Memory B cell (primary cell): ENCODE data around the gene TMPRSS12.
"Not testable (repeated sequence)": the region's sequence is repeated elsewhere in the genome, so short reads cannot be mapped to it uniquely, and the experiment has no call there.

Experiments
- ATAC-seq: fragments of 150-1000 bp; cut with Tn5 transposase; 2 replicates; pipeline ENCODE4 v1.10.0; 2021; ENCODE audit warnings: low read depth, mild to moderate bottlenecking, moderate library complexity
- DNase-seq, 2 donors: peaks; one replicate each; pipeline ENCODE4 v3.0.0; 2022; ENCODE audit warnings: low spot score in 2 of 2
- H3K27ac Mint-ChIP-seq: one replicate; pipeline ENCODE4 v1.8.0; 2022; ENCODE audit warnings: mild to moderate bottlenecking, moderate library complexity, mixed read lengths
- H3K27me3 Mint-ChIP-seq: one replicate; pipeline ENCODE4 v1.8.0; 2022; ENCODE audit warnings: mixed read lengths
- H3K36me3 Mint-ChIP-seq: one replicate; pipeline ENCODE4 v1.8.0; 2022; ENCODE audit warnings: mild to moderate bottlenecking, mixed read lengths
- H3K4me1 Mint-ChIP-seq: one replicate; pipeline ENCODE4 v1.8.0; 2022; ENCODE audit warnings: mixed read lengths
- H3K4me3 Mint-ChIP-seq: one replicate; pipeline ENCODE4 v1.8.0; 2022; ENCODE audit warnings: mild to moderate bottlenecking, moderate library complexity, mixed read lengths
- H3K9me3 Mint-ChIP-seq: one replicate; pipeline ENCODE4 v1.8.0; 2022; ENCODE audit warnings: mixed read lengths

Gene TMPRSS12

GRCh38 chr12:50839042-50839441 is 3.7 kb upstream of the TMPRSS12 start:
- peaks cover 14% of the 10 kb centered on the region for H3K9me3 Mint-ChIP-seq
- DNase-seq: no peak
- no peak overlapping the region for H3K27ac Mint-ChIP-seq
- peaks cover 10% of the 10 kb centered on the region for H3K36me3 Mint-ChIP-seq
- H3K27me3 Mint-ChIP-seq: no peaks in the 10 kb centered on the region
- H3K4me1 Mint-ChIP-seq: no peaks in the 10 kb centered on the region
- H3K4me3 Mint-ChIP-seq: no peak overlapping the region
- ATAC-seq: no peak

GRCh38 chr12:50840809-50841487 is 1.8 kb upstream of the TMPRSS12 start:
- peaks cover 2% of the 10 kb centered on the region for H3K36me3 Mint-ChIP-seq
- H3K27ac Mint-ChIP-seq: no peak overlapping the region
- H3K4me1 Mint-ChIP-seq: no peaks in the 10 kb centered on the region
- H3K27me3 Mint-ChIP-seq: no peaks in the 10 kb centered on the region
- H3K4me3 Mint-ChIP-seq: no peak overlapping the region
- DNase-seq (no peak), ATAC-seq (no peak)
- H3K9me3 Mint-ChIP-seq: peaks cover 2% of the 10 kb centered on the region

- H3K4me1 Mint-ChIP-seq: no peaks in the 10 kb centered on the region
- no peak for DNase-seq
- peaks cover 2% of the 10 kb centered on the region for H3K9me3 Mint-ChIP-seq
- no peak overlapping the region for H3K27ac Mint-ChIP-seq
- no peaks in the 10 kb centered on the region for H3K27me3 Mint-ChIP-seq
- H3K4me3 Mint-ChIP-seq: no peak overlapping the region
- peaks cover 2% of the 10 kb centered on the region for H3K36me3 Mint-ChIP-seq
- no peak for ATAC-seq
These were observed 802 bp upstream of the TMPRSS12 start for GRCh38 chr12:50841716-50842531.

- H3K9me3 Mint-ChIP-seq: peaks cover 2% of the 10 kb centered on the region
- DNase-seq: no peak
These were observed 2.4 kb downstream of the TMPRSS12 start for GRCh38 chr12:50845021-50845647.

GRCh38 chr12:50848963-50849362 is 6.2 kb downstream of the TMPRSS12 start:
- Mint-ChIP-seq H3K9me3 (peaks cover 2% of the 10 kb centered on the region), H3K4me1 (no peaks in the 10 kb centered on the region), H3K27ac (no peak overlapping the region), H3K4me3 (no peak overlapping the region), H3K27me3 (peaks cover 2% of the 10 kb centered on the region), H3K36me3 (no peaks in the 10 kb centered on the region)
- ATAC-seq (no peak), DNase-seq (no peak)

More at GRCh38 chr12:50845021-50845647, 2.4 kb downstream of the TMPRSS12 start:
- Mint-ChIP-seq H3K27ac (no peak overlapping the region), H3K4me1 (no peaks in the 10 kb centered on the region), H3K36me3 (peaks cover 2% of the 10 kb centered on the region), H3K4me3 (no peak overlapping the region), H3K27me3 (no peaks in the 10 kb centered on the region)
- ATAC-seq: no peak

DNA sequence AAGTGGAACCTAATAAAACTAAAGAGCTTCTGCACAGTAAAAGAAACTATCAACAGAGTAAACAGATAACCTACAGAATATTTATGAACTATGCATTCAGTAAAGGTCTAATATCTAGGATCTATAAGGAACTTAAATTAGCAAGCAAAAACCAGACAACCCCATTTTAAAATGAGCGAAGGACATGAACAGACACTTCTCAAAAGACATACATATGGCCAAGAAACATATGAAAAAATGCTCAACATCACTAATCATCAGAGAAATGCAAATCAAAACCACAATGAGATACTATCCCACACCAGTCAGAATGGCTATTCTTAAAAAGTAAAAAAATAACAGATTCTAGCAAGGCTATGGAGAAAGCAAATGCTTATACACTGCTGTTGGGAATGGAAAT is 12.5 kb downstream of the TMPRSS12 start:
- not testable (repeated sequence) for H3K9me3 Mint-ChIP-seq, H3K27ac Mint-ChIP-seq, ATAC-seq, H3K4me1 Mint-ChIP-seq, H3K27me3 Mint-ChIP-seq, H3K36me3 Mint-ChIP-seq, H3K4me3 Mint-ChIP-seq, DNase-seq

GRCh38 chr12:50855679-50856078 is 13.0 kb downstream of the TMPRSS12 start:
- DNase-seq, H3K27me3 Mint-ChIP-seq, H3K9me3 Mint-ChIP-seq, H3K36me3 Mint-ChIP-seq, H3K4me3 Mint-ChIP-seq, H3K4me1 Mint-ChIP-seq, ATAC-seq, H3K27ac Mint-ChIP-seq: not testable (repeated sequence)

GRCh38 chr12:50859621-50860310 is 17.0 kb downstream of the TMPRSS12 start:
- H3K27me3 Mint-ChIP-seq: peaks cover 1% of the 10 kb centered on the region
- no peak overlapping the region for H3K27ac Mint-ChIP-seq
- H3K9me3 Mint-ChIP-seq: peaks cover 4% of the 10 kb centered on the region
- ATAC-seq (no peak), DNase-seq (no peak)
- H3K36me3 Mint-ChIP-seq: no peaks in the 10 kb centered on the region
- no peak overlapping the region for H3K4me3 Mint-ChIP-seq
- H3K4me1 Mint-ChIP-seq: no peaks in the 10 kb centered on the region

- Mint-ChIP-seq H3K4me1 (no peaks in the 10 kb centered on the region), H3K36me3 (peaks cover 2% of the 10 kb centered on the region), H3K4me3 (no peak overlapping the region), H3K27me3 (peaks cover 1% of the 10 kb centered on the region), H3K9me3 (peaks cover 6% of the 10 kb centered on the region), H3K27ac (no peak overlapping the region)
- no peak for DNase-seq
- no peak for ATAC-seq
These were observed 19.6 kb downstream of the TMPRSS12 start for GRCh38 chr12:50862316-50862715.

DNA sequence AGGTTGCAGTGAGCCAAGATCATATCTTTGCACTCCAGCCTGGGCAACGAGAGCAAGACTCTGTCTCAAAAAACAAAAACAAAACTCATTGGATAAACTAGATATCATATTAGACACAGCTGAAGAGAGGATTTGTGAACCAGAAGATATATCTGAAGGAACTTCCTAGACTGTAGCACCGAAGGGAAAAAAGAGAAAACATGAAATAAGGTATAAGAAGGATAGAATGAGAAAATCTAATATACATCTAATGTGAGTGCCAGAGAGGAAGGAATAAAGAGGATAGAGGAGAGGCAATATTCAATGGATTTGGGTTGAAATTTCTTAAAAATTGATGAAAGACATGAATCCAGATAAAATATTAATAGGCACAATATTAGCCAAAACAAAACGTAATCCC is 22.5 kb downstream of the TMPRSS12 start:
- Mint-ChIP-seq H3K4me1 (peaks cover 2% of the 10 kb centered on the region), H3K27me3 (peaks cover 1% of the 10 kb centered on the region), H3K9me3 (peaks cover 6% of the 10 kb centered on the region), H3K27ac (no peak overlapping the region), H3K4me3 (no peak overlapping the region), H3K36me3 (peaks cover 2% of the 10 kb centered on the region)
- DNase-seq (no peak), ATAC-seq (no peak)

DNA sequence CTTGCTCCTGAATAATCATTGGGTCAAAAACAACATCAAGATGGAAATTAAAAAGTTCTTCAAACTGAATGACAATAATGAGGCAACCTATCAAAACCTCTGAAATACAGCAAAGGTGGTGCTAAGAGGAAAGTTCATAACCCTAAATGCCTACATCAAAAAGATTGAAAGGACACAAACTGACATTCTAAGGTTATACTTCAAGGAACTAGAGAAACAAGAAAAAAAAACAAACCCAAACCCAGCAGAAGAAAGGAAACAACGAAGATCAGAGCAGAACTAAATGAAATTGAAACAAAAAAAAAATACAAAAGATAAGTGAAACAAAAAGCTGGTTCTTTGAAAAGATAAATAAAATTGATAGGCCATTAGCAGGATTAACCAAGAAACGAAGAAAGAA is 26.2 kb downstream of the TMPRSS12 start:
- not testable (repeated sequence) for H3K4me1 Mint-ChIP-seq, H3K4me3 Mint-ChIP-seq, H3K36me3 Mint-ChIP-seq, H3K27ac Mint-ChIP-seq, H3K27me3 Mint-ChIP-seq, DNase-seq, ATAC-seq, H3K9me3 Mint-ChIP-seq

DNA sequence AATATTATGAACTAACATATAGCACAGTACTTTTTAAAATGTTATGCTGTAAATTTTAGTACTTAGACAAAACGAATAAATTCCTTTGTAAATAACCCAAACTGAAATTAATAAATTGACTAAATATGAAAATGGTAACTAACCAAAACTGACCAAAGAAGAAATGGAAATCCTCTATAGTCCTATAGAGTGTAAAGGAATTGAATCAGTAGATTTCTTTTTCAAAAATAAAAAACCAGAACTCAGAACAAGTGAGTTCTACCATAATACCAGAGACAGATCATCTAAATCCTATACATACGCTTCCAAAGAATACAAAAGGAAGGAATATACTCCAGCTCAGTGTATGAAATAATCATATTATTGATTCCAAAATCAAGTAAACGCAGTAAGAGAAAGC is 39.8 kb downstream of the TMPRSS12 start:
- H3K27ac Mint-ChIP-seq: no peak overlapping the region
- H3K27me3 Mint-ChIP-seq: no peaks in the 10 kb centered on the region
- DNase-seq (no peak), ATAC-seq (no peak)
- H3K4me3 Mint-ChIP-seq: no peak overlapping the region
- peaks cover 2% of the 10 kb centered on the region for H3K36me3 Mint-ChIP-seq
- H3K4me1 Mint-ChIP-seq: peaks cover 9% of the 10 kb centered on the region
- peaks cover 2% of the 10 kb centered on the region for H3K9me3 Mint-ChIP-seq

DNA sequence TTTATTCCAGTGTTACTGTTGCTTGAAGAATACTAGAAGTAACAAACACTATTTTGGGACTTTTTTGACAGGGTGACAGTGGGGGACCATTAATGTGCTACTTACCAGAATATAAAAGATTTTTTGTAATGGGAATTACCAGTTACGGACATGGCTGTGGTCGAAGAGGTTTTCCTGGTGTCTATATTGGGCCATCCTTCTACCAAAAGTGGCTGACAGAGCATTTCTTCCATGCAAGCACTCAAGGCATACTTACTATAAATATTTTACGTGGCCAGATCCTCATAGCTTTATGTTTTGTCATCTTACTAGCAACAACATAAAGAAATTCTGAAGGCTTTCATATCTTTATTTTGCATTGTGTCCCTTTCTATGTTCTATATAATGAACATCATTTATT is 44.5 kb downstream of the TMPRSS12 start:
- no peaks in the 10 kb centered on the region for H3K27me3 Mint-ChIP-seq
- peaks cover 9% of the 10 kb centered on the region for H3K4me1 Mint-ChIP-seq
- peaks cover 2% of the 10 kb centered on the region for H3K36me3 Mint-ChIP-seq
- no peak for DNase-seq
- no peak overlapping the region for H3K27ac Mint-ChIP-seq
- no peak for ATAC-seq
- no peak overlapping the region for H3K4me3 Mint-ChIP-seq
- H3K9me3 Mint-ChIP-seq: peaks cover 1% of the 10 kb centered on the region

GRCh38 chr12:50888666-50889065 is 45.9 kb downstream of the TMPRSS12 start:
- no peaks in the 10 kb centered on the region for H3K36me3 Mint-ChIP-seq
- no peaks in the 10 kb centered on the region for H3K27me3 Mint-ChIP-seq
- DNase-seq (no peak), ATAC-seq (no peak)
- peaks cover 14% of the 10 kb centered on the region for H3K4me1 Mint-ChIP-seq
- H3K9me3 Mint-ChIP-seq: no peaks in the 10 kb centered on the region
- no peak overlapping the region for H3K27ac Mint-ChIP-seq
- H3K4me3 Mint-ChIP-seq: no peak overlapping the region
